MM.1S (cell line): ENCODE data around the gene KLK13.

ENCODE experiments used
- DNase-seq: peaks from one replicate; pipeline ENCODE4 v3.0.0-alpha.2; 2015
- H2AFZ ChIP-seq: fragments of 300-600 bp; sonication (generic); 2 replicates; pipeline ENCODE4 v1.6.0; 2016; ENCODE audit warnings: antibody characterized with exemption, low read length
- H3F3A ChIP-seq: fragments of 300-600 bp; sonication (generic); 2 replicates; pipeline ENCODE4 v1.6.1; 2016; ENCODE audit warnings: mild to moderate bottlenecking, antibody characterized with exemption, low read length, moderate library complexity, mixed read lengths; ENCODE audit not compliant: insufficient read depth
- H3K27ac ChIP-seq: fragments of 300-600 bp; sonication (generic); 2 replicates; pipeline ENCODE4 v1.5.1; 2016; ENCODE audit warnings: mild to moderate bottlenecking, low read length
- H3K27me3 ChIP-seq: fragments of 300-600 bp; sonication (generic); replicated peaks from 2 replicates; pipeline ENCODE4 v1.6.0; 2016; ENCODE audit warnings: low read length; ENCODE audit not compliant: insufficient read depth
- H3K36me3 ChIP-seq: fragments of 300-600 bp; sonication (generic); replicated peaks from 2 replicates; pipeline ENCODE4 v1.6.1; 2016; ENCODE audit warnings: mild to moderate bottlenecking, low read length, mixed read lengths; ENCODE audit not compliant: insufficient read depth
- H3K4me1 ChIP-seq: fragments of 300-600 bp; sonication (generic); 2 replicates; pipeline ENCODE4 v1.6.1; 2016; ENCODE audit warnings: low read length, mixed read lengths
- H3K4me2 ChIP-seq: fragments of 300-600 bp; sonication (generic); 2 replicates; pipeline ENCODE4 v1.6.0; 2016; ENCODE audit warnings: low read depth, low read length
- H3K4me3 ChIP-seq: fragments of 300-600 bp; sonication (generic); 2 replicates; pipeline ENCODE4 v1.5.1; 2016; ENCODE audit warnings: low read length, mixed read lengths
- H3K79me2 ChIP-seq: fragments of 300-600 bp; sonication (generic); 2 replicates; pipeline ENCODE4 v1.6.1; 2016; ENCODE audit warnings: mixed run types, low read length, mixed read lengths
- H3K9ac ChIP-seq: fragments of 300-600 bp; sonication (generic); 2 replicates; pipeline ENCODE4 v1.6.1; 2016; ENCODE audit warnings: low read length, mixed read lengths
- H3K9me2 ChIP-seq: fragments of 300-600 bp; sonication (generic); replicated peaks from 2 replicates; pipeline ENCODE4 v1.6.1; 2016; ENCODE audit warnings: mild to moderate bottlenecking, low read length, mixed read lengths; ENCODE audit not compliant: insufficient read depth
- H3K9me3 ChIP-seq: fragments of 300-600 bp; sonication (generic); replicated peaks from 2 replicates; pipeline ENCODE4 v1.6.1; 2016; ENCODE audit warnings: mild to moderate bottlenecking, low read length, mixed read lengths; ENCODE audit not compliant: insufficient read depth
- H4K20me1 ChIP-seq: fragments of 300-600 bp; sonication (generic); 2 replicates; pipeline ENCODE4 v1.6.1; 2016; ENCODE audit warnings: mild to moderate bottlenecking, low read length, moderate library complexity, mixed read lengths; ENCODE audit not compliant: insufficient read depth
- CTCF ChIP-seq: fragments of 300-600 bp; sonication (generic); IDR thresholded peaks from 2 replicates; pipeline ENCODE4 v1.5.1; 2016; ENCODE audit warnings: antibody characterized with exemption, low read length, mixed read lengths
- EZH2 ChIP-seq: fragments of 300-600 bp; sonication (generic); optimal IDR thresholded peaks from 2 replicates; pipeline ENCODE3; 2017; ENCODE audit warnings: low read depth, mild to moderate bottlenecking, antibody characterized with exemption, low read length, mixed read lengths
- EZH2phosphoT487 ChIP-seq: fragments of 300-600 bp; sonication (generic); IDR thresholded peaks from 2 replicates; pipeline ENCODE4 v1.6.1; 2018; ENCODE audit warnings: antibody characterized with exemption, low read length

Gene KLK13

GRCh38 chr19:51078104-51078503 lies 13.2 kb upstream of the KLK13 start:
- H4K20me1 ChIP-seq: no peaks in the 10 kb centered on the region
- no peak overlapping the region for H2AFZ ChIP-seq
- no peaks in the 10 kb centered on the region for H3F3A ChIP-seq
- no peaks in the 10 kb centered on the region for H3K79me2 ChIP-seq
- no peaks in the 10 kb centered on the region for H3K9me3 ChIP-seq
- no peaks in the 10 kb centered on the region for H3K9me2 ChIP-seq
- no peaks in the 10 kb centered on the region for H3K36me3 ChIP-seq
- H3K27ac ChIP-seq: no peak overlapping the region
- no peak overlapping the region for H3K4me3 ChIP-seq
- TF ChIP-seq EZH2phosphoT487: no peak
- TF ChIP-seq CTCF: no peak
- TF ChIP-seq EZH2: no peak
- H3K4me1 ChIP-seq: no peaks in the 10 kb centered on the region
- peaks cover 33% of the 10 kb centered on the region for H3K27me3 ChIP-seq
- H3K4me2 ChIP-seq: no peak overlapping the region
- DNase-seq: no peak
- H3K9ac ChIP-seq: no peak overlapping the region

GRCh38 chr19:51076631-51077213 lies 11.8 kb upstream of the KLK13 start:
- no peaks in the 10 kb centered on the region for H3K36me3 ChIP-seq
- H3K27me3 ChIP-seq: peaks cover 28% of the 10 kb centered on the region
- no peak for DNase-seq
- H3K9me3 ChIP-seq: no peaks in the 10 kb centered on the region
- no peak overlapping the region for H3K9ac ChIP-seq
- no peak overlapping the region for H2AFZ ChIP-seq
- H3K4me3 ChIP-seq: no peak overlapping the region
- H3K4me2 ChIP-seq: no peak overlapping the region
- no peaks in the 10 kb centered on the region for H3K4me1 ChIP-seq
- no peaks in the 10 kb centered on the region for H4K20me1 ChIP-seq
- H3F3A ChIP-seq: no peaks in the 10 kb centered on the region
- no peak overlapping the region for H3K27ac ChIP-seq
- no peaks in the 10 kb centered on the region for H3K79me2 ChIP-seq
- no peaks in the 10 kb centered on the region for H3K9me2 ChIP-seq
- TF ChIP-seq CTCF (no peak), EZH2 (no peak), EZH2phosphoT487 (no peak)

GRCh38 chr19:51075998-51076397 lies 11.1 kb upstream of the KLK13 start:
- H3K27me3 ChIP-seq: peaks cover 24% of the 10 kb centered on the region
- no peaks in the 10 kb centered on the region for H4K20me1 ChIP-seq
- no peaks in the 10 kb centered on the region for H3F3A ChIP-seq
- no peak overlapping the region for H3K4me2 ChIP-seq
- H3K9me3 ChIP-seq: no peaks in the 10 kb centered on the region
- H3K4me1 ChIP-seq: no peaks in the 10 kb centered on the region
- no peaks in the 10 kb centered on the region for H3K79me2 ChIP-seq
- no peak overlapping the region for H2AFZ ChIP-seq
- no peak for TF ChIP-seq EZH2phosphoT487
- H3K27ac ChIP-seq: no peak overlapping the region
- H3K9me2 ChIP-seq: no peaks in the 10 kb centered on the region
- DNase-seq: no peak
- H3K9ac ChIP-seq: no peak overlapping the region
- no peak overlapping the region for H3K4me3 ChIP-seq
- no peaks in the 10 kb centered on the region for H3K36me3 ChIP-seq

GRCh38 chr19:51071095-51071405 lies 6.2 kb upstream of the KLK13 start:
- TF ChIP-seq EZH2phosphoT487: no peak
- no peak for TF ChIP-seq EZH2
- TF ChIP-seq CTCF: no peak
- peaks cover 26% of the 10 kb centered on the region for H3K27me3 ChIP-seq
- H3K4me3 ChIP-seq: no peak overlapping the region
- no peaks in the 10 kb centered on the region for H3K9me3 ChIP-seq
- H3K4me1 ChIP-seq: no peaks in the 10 kb centered on the region
- DNase-seq: no peak
- no peak overlapping the region for H2AFZ ChIP-seq
- H3K9me2 ChIP-seq: no peaks in the 10 kb centered on the region
- no peak overlapping the region for H3K27ac ChIP-seq
- no peaks in the 10 kb centered on the region for H3K36me3 ChIP-seq
- no peaks in the 10 kb centered on the region for H3K79me2 ChIP-seq
- no peaks in the 10 kb centered on the region for H3F3A ChIP-seq
- no peak overlapping the region for H3K4me2 ChIP-seq
- no peaks in the 10 kb centered on the region for H4K20me1 ChIP-seq
- no peak overlapping the region for H3K9ac ChIP-seq
